DMS79 (cell line): Measurements from ENCODE around the gene WDR26.
A peak's percentile ranks its signal among the peaks of the same experiment; 100 is the strongest.
"Not testable (repeated sequence)": the region's sequence is repeated elsewhere in the genome, so short reads cannot be mapped to it uniquely, and the experiment has no call there.

Source experiments
- DNase-seq: peaks from one replicate; lab custom pipeline; 2025; lab: John Stamatoyannopoulos, UW

The WDR26 gene

GRCh38 chr1:224434691-224435317 is at the start of gene WDR26:
TSS of gene WDR26 (minus strand) at chr1:224434797.
- peak; percentile 69 for DNase-seq

- not testable (repeated sequence) for DNase-seq
Measured at GRCh38 chr1:224483206-224483605, 48.6 kb upstream of the WDR26 start.

GRCh38 chr1:224482619-224483018 is 48.0 kb upstream of the WDR26 start:
- DNase-seq = no peak

DNA sequence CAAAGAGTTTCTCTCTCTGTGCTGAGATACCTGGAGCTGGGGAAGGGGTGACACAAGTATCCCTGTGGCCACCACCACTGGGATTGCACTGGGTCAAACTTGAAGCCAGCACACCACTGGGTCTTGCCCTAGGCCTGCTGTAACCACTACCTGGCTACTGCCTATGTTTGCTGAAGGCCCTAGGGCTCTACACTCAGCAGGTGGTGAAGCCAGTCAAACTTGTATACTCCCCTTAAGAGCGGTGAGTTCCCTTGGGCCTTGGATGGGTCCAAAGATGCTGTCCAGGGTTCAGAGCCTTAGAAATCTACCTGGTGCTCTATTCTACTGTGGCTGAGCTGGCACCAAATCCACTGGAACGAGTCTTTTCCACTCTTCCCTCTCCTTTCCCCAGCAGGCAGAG is 47.0 kb upstream of the WDR26 start:
- DNase-seq = no peak

DNA sequence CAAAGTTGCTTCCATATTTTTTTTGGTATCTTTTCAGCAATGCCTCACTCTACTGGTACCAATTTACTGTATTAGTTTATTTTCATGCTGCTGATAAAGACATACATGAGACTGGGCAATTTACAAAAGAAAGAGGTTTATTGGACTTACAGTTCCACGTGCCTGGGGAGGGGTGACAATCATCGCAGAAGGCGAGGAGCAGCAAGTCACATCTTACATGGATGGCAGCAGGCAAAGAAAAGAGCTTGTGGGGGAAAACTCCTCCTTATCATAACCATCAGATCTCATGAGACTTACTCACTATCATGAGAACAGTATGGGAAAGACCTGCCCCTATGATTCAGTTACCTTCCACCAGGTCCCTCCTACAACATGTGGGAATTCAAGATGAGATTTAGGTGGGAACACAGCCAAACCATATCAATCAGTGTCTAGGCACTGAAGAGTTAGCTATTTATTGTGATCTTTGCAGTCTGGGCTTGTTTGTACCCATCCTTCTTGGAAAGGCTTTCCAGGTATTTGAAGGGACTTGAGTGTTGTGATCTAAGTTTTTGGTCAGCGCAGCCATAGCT is 46.4 kb upstream of the WDR26 start:
- DNase-seq = not testable (repeated sequence)

GRCh38 chr1:224480200-224480599 is 45.6 kb upstream of the WDR26 start:
- DNase-seq = not testable (repeated sequence)

GRCh38 chr1:224472806-224473205 is 38.2 kb upstream of the WDR26 start:
- no peak for DNase-seq

DNA sequence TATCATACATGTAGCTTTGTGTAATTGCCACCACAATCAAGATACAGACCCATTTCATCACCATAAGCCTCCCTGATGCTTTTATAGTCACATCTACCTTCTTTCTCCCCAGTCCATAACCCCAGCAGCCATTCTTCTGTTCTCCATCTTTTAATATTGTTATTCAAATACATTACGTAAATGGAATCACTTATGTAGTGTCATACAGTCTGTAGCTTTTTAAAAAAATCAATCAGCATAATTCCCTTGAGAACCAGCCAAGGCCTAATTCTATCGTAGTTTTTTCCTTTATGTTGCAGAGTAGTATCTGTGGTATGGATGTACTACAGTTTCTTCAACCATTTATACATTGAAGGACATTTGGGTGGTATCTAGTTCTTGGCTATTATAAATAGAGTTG is 31.6 kb upstream of the WDR26 start:
- DNase-seq = no peak

DNA sequence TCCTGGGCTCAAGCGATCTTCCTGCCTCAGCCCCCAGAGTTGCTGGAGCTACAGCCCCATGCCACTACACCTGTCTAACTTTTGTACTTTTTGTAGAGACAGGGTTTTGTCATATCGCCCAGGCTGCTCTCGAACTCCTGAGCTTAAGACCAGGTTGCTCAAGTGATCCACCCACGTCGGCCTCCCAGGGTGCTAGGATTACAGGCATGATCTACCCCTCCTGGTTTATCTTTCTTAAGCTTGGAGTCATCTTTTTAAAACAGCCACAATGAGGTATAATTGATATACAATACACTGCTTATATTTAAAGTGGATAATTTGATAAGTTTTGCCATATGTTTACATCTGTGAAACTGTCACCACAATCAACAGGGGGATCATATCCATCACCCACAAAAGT is 25.4 kb upstream of the WDR26 start:
- DNase-seq = no peak

DNA sequence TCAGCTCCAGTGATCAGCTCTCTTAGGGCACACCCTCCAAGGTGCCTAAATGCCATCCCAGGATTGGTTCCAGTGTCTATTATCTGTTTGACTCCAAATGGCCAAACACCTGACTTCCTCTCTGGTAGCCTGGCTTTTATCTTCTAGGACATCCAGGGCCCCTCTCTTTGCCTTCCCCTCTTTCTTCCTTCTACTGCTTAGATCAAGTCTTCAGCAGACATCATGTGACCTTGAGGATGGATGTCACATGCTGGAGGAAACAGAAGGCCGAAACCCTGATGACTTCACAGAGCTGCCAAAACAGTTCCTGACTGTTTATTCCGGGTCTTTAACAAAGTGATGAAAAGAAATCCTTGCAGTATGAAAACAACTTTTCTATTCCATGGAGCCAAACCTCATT is 24.4 kb upstream of the WDR26 start:
- DNase-seq = no peak

DNA sequence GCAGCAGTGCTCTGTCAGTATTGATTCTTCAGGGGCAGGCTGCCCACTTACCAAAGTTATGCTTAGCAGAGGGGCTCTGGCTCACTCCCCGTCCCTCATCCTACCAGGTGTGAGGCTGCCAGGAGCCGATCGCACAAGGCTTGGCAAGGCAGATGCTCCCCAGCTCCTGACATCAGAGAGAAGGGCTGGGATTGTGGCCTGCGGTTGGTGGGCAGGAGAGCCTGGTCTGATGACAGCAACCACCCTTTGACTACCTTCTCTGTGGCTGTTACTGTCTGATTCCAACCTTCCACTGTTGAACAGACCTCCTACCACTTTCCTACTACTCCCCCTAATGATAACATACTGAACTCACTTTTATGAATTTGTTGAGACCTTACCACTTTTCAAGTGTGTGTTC is 23.7 kb upstream of the WDR26 start:
- DNase-seq = no peak

DNA sequence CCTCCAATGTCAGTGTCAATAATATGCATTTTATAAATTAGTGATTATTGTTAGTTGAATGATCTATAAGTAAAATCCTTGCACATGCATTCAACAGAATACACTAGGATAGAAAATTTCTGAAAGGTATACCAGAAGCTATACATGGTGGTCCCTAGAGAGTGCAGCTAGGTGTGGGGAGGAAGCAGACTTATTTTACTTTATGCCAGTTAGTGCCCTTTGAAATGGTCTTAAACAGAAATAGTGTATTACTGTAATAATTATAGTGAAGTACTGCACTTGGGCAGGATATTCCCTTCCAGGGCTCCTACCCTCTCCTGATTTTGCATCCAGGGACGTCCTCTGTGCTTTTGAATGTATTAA is 23.2 kb upstream of the WDR26 start:
- DNase-seq = no peak

- no peak for DNase-seq
Measured at GRCh38 chr1:224456637-224456953, 22.0 kb upstream of the WDR26 start.

DNA sequence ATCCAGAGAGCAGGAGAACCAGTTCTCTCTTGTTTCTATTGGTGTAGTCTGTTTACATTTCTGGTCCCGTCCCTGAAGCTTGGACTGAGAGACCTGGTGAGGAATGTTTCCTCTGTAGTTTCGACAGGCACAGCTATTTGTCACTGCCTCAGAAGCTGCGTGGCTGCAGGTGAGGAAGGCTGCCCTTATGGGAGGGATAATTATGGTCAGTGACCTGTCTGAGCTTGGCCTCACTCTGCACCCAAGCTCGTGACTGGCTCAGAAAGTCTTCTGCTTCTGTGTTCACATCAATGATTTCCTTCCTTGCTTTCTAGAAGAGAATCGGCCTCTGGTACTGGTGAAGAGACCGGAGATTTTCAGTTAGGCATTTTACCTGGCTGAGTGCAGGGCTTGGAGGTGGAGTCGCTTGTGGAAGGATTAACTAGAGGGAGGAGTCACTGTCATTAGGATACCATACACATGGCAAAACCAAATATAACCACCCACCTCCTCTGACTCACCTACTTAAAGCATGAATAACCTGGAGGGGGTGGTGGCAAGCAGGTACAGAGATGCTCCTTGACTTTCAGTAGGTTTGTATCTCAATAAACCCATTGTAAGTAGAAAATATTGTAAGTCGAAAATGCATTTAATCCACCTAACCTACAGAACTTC is 19.9 kb upstream of the WDR26 start:
- no peak for DNase-seq

DNA sequence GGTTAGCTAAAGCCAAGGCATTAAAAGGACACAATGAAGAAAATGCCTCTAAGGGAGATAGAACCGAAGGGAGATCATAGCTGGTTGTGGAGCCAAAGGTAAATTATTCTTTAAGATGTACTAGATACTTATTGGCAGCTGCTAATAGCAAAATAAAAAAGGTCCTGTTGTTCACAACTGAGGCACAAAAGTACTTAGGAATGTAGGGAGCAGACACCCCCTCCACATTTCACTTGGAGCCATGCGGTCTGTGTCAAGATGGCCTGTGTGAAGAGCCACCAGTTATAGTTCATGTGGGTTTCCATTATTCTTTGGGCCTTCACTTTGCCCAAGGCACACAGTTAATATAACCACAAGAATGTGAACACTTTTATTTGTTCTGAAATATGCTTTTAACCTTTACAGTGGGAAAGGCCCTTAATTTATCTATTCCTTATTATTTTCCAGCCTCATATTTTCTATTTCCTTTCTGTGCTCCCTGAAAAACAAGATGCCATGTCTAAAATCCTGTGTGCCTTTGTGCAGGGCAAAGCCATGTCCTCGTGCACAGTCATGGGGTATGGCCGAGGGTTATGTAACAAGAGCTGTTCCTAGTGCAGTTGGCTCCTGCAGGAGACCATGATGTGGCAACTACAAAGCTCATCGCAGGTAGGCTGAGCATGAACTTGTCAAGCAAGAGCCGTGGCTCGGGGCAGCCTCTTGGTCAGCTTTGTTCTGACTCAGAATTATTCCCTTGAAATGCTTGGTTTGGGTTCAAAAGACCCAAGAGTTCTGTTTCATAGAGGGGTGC is 16.2 kb upstream of the WDR26 start:
- DNase-seq = no peak

GRCh38 chr1:224450159-224450558 is 15.6 kb upstream of the WDR26 start:
- no peak for DNase-seq

DNA sequence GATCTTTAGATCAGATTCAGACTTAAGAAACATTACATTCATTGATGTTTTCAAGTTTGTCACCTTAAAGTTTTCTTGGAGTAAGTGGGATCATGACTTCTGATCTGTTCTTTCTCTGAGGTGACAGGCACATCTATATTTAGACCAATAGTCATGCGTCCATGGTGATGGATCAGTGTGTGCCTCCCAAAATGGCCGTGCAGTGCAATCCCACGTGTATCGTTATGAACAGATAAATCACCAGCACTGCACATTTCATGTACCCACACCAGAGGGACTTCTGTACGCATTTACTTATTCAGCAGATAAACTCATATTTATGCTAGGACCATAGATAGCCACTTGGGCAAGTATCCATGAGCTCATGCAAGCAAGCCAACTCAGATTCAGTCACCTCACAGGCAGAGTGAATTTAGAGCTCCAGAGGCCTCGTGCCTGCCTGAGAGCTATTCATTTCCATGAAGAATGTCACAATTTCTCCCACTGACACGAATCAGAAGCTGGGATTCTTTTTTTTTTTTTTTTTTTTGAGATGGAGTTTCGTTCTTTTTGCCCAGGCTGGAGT is 13.9 kb upstream of the WDR26 start:
- no peak for DNase-seq

DNA sequence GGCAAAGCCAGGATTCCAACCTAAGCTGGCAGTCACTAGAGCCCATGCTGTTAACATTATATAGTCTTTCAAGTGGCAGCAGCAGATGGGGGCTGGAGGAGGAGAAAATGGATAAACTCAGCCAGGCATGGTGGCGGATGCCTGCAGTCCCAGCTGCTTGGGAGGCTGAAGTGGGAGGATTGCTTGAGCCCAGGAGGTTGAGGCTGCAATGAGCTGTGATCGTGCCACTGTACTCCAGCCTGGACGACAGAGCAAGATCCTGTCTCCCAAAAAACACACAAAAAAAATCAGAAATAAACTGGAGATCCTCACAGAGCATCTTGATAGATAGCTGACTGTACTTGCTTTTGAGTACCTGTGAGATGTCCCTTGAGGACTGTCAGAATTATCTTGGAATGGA is 13.4 kb upstream of the WDR26 start:
- no peak for DNase-seq

DNA sequence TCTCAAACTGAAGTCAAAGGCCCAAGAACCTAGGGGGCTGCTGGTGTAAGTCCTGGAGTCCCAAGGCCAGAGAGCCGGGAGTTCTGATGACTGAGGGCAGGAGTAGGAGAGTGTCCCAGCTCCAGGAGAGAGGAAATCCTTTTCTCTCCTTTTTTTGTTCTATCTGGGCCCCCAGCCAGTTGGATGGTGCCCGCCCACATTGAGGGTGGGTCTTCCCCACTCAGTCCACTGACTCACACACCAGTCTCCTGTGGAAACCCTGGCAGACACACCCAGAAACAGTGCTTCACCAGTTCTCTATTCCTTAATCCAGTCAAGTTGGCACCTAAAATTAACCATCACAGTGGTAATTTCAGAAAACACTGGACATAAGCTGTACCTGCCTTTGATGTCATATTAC is 12.7 kb upstream of the WDR26 start:
- no peak for DNase-seq

DNA sequence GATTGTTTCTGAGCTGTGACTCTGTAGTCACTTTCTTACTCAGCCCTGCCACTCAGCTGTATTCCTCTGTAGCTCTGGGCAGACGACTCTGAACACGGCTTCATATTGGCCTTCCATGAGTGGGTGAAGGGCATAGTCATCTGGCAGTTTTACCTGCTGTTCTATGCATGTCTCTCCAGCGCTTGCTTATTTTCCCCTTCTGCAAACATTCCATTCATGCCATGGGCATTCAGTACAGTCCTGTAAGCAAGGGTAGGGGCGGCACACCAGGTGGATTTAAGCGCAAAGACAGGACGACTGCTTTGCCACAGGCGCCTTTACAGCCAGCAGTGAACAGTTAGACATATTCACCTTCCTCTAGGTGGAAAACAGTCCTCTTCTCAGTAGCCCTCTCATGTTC is 4.4 kb upstream of the WDR26 start:
- no peak for DNase-seq

GRCh38 chr1:224435999-224436398 is 1.4 kb upstream of the WDR26 start:
- no peak for DNase-seq

DNA sequence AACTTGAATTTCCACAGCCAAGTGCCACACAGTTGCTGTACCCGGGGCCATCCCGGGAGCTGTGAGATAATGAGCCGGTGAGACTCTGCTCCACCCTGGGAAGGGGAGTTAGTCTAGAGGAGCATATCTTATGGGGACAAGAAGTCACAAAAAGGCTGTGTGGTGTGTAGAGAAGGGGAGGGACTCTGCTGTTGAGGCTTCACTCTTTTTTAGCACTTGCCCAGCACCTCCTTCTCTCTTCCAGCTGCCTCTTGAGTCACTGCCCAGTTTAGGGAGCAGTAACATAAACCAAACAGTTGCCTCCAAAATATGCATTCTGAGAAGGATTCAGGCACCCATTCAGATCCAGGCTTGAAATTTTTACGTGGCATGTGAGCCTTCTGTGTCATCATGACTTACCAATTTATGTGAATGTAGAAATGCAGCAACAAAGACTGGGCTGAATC is 744 bp upstream of the WDR26 start:
- DNase-seq = no peak
